Measurements from ENCODE around the gene CYP1A2. TPM values are rescaled to one million over a fixed set of nuclear protein-coding genes. Genes with fewer than 3 reads are reported as not detected.

Gene CYP1A2
- total RNA-seq, 2 donors from 2014 or later, result not detected

GRCh38 chr15:74746389-74746788, 2.3 kb upstream of the CYP1A2 start:
- Histone ChIP-seq H3K4me1 (ENCODE audit: control insufficient read depth in 1 of 2, low read depth in 2 of 2) (no peaks in the 10 kb centered on the region), H3K4me3 (no peak overlapping the region), H3K27ac (no peak overlapping the region), H3K9me3 (peaks cover 5% of the 10 kb centered on the region), H3K36me3 (no peaks in the 10 kb centered on the region), H3K27me3 (replicated peaks; ENCODE audit: insufficient read depth) (no peaks in the 10 kb centered on the region)
- no peak for DNase-seq (ENCODE audit: low spot score)
- TF ChIP-seq, protein P1, sequence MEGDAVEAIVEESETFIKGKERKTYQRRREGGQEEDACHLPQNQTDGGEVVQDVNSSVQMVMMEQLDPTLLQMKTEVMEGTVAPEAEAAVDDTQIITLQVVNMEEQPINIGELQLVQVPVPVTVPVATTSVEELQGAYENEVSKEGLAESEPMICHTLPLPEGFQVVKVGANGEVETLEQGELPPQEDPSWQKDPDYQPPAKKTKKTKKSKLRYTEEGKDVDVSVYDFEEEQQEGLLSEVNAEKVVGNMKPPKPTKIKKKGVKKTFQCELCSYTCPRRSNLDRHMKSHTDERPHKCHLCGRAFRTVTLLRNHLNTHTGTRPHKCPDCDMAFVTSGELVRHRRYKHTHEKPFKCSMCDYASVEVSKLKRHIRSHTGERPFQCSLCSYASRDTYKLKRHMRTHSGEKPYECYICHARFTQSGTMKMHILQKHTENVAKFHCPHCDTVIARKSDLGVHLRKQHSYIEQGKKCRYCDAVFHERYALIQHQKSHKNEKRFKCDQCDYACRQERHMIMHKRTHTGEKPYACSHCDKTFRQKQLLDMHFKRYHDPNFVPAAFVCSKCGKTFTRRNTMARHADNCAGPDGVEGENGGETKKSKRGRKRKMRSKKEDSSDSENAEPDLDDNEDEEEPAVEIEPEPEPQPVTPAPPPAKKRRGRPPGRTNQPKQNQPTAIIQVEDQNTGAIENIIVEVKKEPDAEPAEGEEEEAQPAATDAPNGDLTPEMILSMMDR (IDR thresholded peaks at IDR 0.05), result no peak
- ATAC-seq (ENCODE audit: insufficient number of reproducible peaks, low FRiP score, low read depth), result no peak

- TF ChIP-seq, protein P1 (IDR thresholded peaks at IDR 0.05), result no peak
- ATAC-seq (ENCODE audit: insufficient number of reproducible peaks, low FRiP score, low read depth) (no peak), DNase-seq (ENCODE audit: low spot score) (no peak)
- Histone ChIP-seq H3K9me3 (no peaks in the 10 kb centered on the region), H3K4me3 (no peak overlapping the region), H3K36me3 (no peaks in the 10 kb centered on the region), H3K27ac (no peak overlapping the region), H3K4me1 (ENCODE audit: control insufficient read depth in 1 of 2, low read depth in 2 of 2) (no peaks in the 10 kb centered on the region), H3K27me3 (replicated peaks; ENCODE audit: insufficient read depth) (no peaks in the 10 kb centered on the region)
These were observed 1.2 kb downstream of the CYP1A2 start for GRCh38 chr15:74749832-74750231.

GRCh38 chr15:74750751-74751150, 2.1 kb downstream of the CYP1A2 start:
- H3K27me3 ChIP-seq (replicated peaks; ENCODE audit: insufficient read depth), result no peaks in the 10 kb centered on the region
- no peak for ATAC-seq (ENCODE audit: insufficient number of reproducible peaks, low FRiP score, low read depth)
- DNase-seq (ENCODE audit: low spot score), result no peak
- TF ChIP-seq, protein P1 (IDR thresholded peaks at IDR 0.05), result no peak
- H3K4me1 ChIP-seq (ENCODE audit: control insufficient read depth in 1 of 2, low read depth in 2 of 2), result no peaks in the 10 kb centered on the region
- no peak overlapping the region for H3K4me3 ChIP-seq
- H3K36me3 ChIP-seq, result no peaks in the 10 kb centered on the region
- no peaks in the 10 kb centered on the region for H3K9me3 ChIP-seq
- H3K27ac ChIP-seq, result no peak overlapping the region

DNA sequence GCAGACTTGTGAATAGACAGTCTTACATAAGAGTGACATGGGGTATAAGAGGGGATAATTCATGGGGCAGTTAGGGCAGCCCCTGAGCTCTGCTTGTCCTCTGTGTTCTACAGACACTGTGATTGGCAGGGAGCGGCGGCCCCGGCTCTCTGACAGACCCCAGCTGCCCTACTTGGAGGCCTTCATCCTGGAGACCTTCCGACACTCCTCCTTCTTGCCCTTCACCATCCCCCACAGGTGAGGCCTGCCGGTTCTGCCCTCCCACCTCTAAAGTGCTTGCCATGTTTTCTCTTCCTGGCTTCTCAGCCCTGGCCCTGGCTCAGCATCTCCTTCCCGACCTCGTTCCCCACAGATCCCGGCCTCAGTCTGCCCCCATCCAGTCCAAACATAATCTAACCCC, 3.4 kb downstream of the CYP1A2 start:
- no peak overlapping the region for H3K27ac ChIP-seq
- H3K4me3 ChIP-seq, result no peak overlapping the region
- TF ChIP-seq, protein P1 (IDR thresholded peaks at IDR 0.05), result no peak
- no peak for DNase-seq (ENCODE audit: low spot score)
- no peaks in the 10 kb centered on the region for H3K9me3 ChIP-seq
- no peaks in the 10 kb centered on the region for H3K27me3 ChIP-seq (replicated peaks; ENCODE audit: insufficient read depth)
- H3K4me1 ChIP-seq (ENCODE audit: control insufficient read depth in 1 of 2, low read depth in 2 of 2), result no peaks in the 10 kb centered on the region
- ATAC-seq (ENCODE audit: insufficient number of reproducible peaks, low FRiP score, low read depth), result no peak
- no peaks in the 10 kb centered on the region for H3K36me3 ChIP-seq

GRCh38 chr15:74752531-74752930, 3.9 kb downstream of the CYP1A2 start:
- H3K4me1 ChIP-seq (ENCODE audit: control insufficient read depth in 1 of 2, low read depth in 2 of 2), result no peaks in the 10 kb centered on the region
- no peaks in the 10 kb centered on the region for H3K27me3 ChIP-seq (replicated peaks; ENCODE audit: insufficient read depth)
- no peak overlapping the region for H3K27ac ChIP-seq
- H3K9me3 ChIP-seq, result no peaks in the 10 kb centered on the region
- no peak for DNase-seq (ENCODE audit: low spot score)
- no peak overlapping the region for H3K4me3 ChIP-seq
- TF ChIP-seq, protein P1 (IDR thresholded peaks at IDR 0.05), result no peak
- no peaks in the 10 kb centered on the region for H3K36me3 ChIP-seq
- ATAC-seq (ENCODE audit: insufficient number of reproducible peaks, low FRiP score, low read depth), result no peak
